ENCODE measurements around the gene ST6GAL2.

The ST6GAL2 gene

DNA sequence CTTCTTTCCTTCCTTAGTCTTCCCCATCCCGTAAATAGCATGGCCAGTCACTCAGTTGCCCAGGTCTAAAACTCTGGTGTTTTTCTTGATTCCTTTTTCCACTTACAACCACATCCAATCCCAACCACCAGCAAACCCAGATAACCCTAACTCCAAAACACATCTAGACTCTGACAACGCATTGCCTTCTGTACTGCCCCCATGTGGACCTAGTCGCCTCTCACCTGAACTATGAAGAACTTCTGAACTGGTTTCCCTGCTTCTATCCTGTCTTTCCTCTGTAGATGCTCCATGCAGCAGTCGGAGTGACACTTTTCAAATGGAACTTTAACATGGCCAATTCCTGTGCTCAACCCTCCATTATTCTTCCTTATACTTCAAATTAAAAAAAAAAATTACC is 26.5 kb downstream of the ST6GAL2 start:
- DNase-seq: no peak

DNA sequence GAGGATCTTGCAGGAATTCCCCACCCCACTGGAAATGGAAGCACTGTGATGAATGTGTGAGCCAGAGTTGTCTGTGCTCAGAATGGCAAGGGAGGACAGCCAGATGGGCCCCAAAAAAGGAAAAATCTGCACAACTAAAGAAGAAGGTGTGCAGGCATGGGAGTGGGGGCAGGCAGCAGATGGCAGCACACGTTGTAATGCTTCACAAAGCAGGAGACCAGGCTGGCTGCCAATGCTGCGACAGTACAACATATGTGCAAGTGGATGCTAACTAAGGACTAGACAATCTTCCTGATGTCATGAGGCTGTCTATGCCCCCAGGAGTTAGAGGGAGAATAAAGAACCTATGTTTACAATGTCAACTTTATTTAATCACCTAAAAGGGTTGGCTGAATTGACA is 27.2 kb downstream of the ST6GAL2 start:
- DNase-seq: no peak

DNA sequence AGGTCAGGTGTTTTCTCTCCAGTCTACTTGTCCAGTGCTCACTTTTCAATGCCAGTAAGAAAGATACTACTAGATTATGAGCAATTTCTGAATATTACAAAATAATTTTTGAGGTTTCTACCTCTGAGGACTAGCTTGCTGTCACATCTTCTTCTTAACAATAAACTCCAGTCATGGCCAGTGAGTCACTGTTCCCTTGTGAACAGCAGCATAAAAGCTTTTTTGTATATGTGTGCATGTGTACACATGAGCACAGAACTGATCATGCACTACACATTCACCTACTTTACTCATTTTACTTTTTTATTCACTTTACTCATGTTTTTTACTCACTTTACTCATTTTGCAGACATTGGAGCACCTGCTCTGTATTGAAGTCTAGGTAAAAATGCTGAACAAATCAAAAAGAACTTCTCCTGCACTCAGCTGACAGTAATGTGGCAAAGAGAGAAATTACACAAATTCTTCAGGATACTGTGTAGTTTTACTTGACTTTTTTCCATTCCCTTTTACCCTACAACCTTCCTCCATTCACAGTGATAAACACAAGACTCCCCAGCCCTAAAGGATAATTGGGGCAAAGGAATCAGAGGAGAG is 28.0 kb downstream of the ST6GAL2 start:
- DNase-seq: no peak

DNA sequence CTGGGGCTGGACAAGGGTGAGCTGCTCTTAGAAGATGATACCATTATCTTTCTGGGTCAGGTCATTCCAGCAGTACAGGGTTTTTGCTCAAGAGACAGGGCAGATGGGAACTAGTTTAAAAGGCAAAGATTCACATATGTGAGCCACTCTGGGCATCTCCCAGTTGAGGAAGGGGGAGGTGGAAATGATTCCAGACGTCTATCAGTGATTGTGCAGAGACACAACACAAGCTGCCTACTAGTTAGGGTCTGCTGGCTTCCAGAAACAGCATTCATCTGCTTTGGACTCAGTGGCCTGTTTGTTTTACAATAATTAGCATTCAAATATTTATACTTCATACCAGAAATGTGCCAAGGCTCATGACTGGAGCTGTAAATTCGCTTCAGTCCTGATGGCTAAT is 32.3 kb downstream of the ST6GAL2 start:
- no peak for DNase-seq

DNA sequence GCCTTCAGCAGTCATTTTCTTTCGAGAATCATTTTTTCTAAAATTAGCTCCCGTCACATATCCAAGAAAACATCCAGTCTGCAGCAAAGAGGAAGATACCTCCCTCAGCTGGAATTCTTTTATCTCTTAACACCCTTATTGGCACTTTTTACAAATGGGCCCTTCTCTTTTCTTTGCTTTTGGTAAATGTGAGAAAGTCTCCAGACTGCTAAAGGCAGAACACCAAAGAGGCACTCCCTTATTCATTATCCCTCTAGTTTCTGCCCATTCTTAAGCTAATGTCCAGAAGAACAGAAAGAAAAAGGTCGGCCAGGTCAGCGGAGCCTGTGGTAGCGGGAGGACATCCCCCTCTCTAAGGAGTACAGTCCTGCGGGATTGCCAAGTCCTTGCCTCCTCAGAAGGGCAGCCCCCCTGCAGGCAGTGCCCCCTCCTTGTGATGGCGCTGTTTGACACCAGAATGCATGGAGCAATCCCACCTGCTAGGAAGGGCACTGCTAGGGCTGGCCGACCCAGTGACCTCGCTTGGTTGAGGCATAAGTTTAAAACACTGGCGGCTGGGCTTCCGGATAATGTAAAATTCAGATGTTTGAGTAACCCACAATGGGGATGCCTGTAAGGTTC is 34.0 kb downstream of the ST6GAL2 start:
- DNase-seq: no peak

DNA sequence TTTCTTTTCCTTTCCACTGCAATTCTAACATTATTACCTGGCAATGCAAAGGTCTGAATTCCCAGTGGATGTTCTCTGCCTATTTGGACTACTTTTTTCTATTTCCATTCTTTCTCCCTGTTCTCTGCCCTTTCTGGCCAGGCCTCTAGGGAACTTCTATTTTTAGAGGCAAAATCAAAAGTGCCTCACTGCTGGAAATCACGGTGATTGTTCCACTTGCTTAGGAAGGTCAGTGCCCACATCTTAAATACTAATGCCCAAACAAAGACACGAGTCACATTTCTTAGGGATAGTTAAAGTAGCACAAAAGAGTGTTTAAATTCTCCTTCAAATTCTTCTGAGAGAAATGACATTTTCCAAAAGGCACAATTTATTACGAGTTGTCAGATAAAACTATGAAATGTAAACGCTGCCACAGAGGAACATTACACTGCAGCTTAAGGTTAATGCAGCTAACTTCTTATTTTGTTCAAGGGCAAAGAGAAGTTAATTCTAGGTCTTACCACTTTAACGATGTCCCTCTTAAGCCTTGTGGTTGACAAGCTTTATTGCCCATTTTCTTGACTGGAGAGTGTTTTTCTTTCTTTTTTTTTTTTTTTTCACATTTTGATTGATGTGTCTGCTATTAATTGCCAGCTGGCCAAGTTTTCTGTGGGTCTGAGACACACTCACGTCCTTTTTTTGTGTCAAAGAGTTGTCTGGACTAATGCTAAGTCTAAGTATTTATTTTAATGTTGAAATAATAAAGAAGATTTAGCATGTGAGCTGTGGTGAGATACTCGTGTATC is 34.7 kb downstream of the ST6GAL2 start:
- DNase-seq: no peak

DNA sequence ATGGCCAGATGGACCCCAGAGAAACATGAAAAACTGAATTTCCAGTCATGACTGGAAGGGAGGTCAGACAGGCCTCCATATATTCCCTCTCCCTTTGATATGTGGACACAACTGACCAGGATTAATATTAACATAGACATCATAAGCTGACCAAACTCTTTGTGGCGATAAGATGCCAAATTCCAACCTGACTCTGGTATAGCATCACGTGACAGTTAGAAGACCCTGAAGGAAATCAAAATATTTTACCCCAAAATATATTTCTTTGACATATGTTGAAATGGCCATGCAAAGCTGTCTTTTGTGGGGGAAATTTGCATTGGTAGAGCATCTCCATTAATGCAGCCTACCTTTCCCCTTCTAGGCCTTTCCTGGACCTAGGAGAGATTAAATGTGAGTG is 36.7 kb downstream of the ST6GAL2 start:
- DNase-seq: no peak

DNA sequence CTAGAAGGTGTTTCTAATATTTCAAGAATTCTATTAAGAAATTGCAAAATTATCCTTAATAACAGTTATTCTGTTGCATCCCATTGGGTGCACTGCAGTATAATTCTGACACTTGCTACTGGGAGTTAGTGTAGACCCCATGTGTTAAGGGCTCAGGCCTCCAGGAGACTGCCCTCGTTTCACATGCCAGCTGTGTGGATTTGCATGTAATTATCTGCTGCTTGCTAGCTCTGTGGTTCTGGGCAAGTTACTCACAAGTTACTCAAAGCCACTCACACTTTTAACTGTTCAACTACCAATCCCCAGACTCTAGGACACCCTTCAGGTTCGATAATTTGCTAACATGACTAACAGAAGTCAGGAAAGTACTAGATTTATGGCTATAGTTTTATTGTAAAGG is 38.6 kb downstream of the ST6GAL2 start:
- DNase-seq: no peak

DNA sequence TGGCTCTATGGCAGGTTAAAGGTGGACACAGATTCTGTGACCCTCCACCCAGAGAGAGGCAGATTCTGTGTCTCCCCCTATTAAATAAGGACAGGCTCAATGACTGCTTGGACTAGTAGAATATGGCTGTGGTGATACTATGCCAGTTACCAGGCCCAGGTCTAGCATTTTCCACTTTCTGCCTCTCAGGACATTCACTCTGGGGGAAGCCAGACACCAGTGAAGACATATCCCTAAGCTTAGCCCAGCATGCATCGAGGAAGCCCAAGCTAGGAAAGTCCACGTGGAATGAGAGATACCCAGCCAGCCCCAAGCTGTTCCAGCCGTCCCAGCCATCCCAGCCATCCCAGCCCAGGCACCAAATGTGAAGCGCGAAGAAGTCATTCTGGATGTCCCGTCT is 40.3 kb downstream of the ST6GAL2 start:
- no peak for DNase-seq

DNA sequence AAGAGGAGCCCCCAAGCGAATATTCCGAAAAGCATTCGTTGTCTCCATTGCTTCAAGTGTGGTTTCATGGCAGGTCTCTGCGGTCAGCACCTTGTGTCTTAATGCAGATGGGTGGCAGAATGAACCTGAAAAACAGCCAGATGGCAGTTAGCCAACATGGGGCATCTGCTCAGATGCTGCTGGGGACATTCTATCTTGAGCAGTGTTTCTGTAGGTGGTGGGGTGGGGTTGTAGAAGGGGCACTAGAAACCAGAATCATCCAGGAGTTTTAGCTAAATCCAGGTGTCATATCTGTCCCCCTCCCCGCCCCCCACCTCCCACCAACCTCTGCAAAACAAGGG is 42.1 kb downstream of the ST6GAL2 start:
- DNase-seq: no peak

DNA sequence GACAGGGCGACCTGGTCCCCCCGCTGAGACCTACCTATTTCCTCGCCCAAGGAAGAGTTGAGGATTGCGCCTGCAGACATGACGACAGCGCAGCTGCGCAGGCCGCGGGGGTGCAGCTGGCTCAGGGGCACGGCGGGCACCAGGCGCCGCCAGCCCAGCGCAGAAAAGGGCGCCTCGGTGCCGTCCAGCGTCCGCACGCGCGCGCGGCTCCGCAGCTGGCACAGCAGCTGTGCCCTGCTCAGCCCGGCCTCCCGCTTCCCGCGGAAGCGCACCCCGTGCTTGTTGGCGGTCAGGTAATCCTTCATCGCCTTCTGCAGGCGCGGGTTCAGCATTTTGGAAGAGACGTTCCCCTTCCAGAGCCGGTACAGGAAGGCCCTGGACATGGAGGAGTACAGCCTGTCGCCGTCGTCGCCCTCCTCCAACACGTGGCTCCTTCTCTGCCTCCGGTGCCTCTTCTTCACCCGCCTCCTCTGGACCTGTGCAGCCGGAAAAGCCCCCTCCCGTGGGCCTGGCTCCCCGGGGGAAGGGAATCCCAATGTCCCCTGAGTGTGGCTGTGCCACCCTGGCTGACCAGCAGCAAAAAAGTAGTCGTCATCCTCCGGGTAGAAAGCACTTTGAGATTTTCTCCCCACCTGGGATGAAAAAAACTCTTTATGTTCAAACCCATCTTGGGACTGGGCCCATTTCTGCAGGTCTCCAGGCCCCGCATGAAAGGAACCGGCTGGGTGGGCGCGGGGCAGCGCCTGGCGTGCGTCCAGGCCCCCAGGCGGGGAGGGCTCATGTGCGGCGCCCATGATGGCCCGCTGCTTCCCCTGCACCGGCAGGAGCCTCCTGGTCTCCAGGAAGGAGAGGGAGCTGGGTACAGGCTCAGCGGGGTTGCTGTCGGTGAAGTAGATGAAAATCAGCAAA is 42.7 kb downstream of the ST6GAL2 start:
- no peak for DNase-seq

DNA sequence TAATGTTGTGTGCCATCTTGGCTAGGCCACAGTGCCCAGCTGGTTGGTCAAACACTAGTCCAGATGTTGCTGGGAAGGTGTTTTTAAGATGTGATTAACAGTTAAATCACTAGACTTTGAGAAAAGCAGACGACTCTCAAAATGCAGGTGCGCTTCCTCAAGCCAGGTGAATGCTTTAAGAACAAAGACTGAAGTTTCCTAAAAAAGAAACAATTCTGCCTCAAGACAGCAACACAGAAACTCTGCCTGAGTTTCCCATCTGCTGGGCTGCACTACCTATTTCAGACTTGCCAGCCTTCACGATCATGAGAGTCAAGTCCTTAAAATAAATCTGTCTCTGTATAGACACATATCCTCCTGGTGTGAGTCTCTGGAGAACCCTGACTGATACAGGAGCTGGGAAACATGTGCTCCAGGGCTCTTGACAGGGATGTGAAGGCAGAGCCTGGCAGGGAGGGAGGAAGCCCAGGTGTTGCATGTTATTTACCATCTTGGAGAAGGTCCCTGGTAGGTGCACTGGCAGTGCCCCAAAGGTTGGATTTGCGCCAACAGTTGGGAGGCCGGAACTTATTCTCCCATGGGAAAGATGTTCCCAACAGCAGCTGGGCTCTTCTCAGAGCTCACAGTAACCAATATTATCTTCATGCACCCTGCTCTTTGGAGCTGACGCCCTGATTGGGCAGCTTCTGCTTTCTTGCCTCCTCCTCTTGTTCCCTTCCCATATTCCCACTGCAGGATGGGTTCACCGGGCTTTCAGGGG is 43.9 kb downstream of the ST6GAL2 start:
- DNase-seq: no peak

DNA sequence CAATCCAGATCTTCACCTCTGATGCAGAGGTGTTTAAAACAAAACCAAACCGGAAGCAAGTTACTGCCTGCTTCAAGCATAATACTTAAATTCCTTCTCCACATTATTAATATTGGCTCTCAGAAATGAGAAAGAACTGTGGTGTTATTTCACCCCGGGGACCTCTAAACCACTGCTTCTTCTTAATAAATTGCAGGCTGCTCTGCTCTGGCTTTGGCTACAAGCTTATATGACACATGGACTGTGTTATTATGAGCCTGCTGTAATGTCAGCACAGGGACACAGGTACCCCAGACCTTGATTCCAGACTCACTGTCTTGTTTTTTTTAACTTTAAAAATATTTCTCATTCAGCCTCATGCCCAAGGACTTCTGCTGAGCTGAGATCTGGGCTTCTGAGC is 45.1 kb downstream of the ST6GAL2 start:
- DNase-seq: no peak

DNA sequence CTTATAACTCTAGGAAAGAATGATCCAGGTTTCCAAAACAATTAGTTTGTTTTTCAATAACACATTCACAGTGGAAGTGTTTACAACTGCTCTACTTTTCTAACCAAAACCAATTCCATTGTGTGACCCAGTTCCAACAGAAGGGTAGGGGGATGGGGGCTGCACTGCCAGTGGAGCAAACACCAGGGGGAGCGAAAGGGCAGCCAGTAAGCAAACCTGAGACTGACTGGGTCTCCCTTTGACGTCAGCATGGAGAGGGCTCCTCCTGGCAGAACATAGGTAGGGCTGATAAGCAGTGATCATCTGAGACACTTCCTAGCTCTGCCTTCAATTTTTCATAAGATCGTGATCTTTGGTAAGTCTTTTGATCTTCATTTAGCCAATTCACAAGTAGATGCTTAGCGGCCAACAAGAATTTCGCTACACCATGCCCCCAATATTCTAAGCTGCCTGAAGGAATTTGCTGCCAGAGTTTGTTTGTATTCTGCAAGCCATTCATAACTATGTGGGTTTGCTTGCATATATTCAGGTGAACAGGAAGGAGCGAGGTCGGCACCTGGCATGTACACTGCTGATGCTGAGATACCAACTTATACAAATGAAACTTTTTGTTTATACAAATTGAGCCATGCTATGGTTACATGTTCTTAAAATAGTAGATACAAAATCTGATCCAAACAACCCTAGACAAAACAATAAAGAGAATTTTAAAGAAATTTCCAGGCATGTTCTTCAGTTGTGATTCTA is 45.9 kb downstream of the ST6GAL2 start:
- no peak for DNase-seq

DNA sequence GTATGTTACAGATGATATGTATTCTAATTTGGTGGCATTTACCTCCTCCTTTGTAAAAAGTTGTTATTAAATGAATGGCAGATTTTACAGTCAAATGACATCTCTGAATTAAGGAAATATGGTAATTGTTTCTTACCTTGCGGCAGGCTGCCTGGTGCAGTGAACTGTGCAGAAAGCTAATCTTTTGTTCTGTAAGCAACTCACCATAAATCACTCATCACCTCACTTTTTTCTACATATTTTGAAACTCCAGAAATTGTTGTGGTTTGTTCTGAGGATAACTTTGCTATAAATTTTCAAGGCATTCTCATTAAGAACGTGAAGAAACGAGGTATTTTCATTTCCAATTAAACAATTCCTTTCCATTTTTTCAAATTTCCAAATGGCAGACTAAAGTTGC is 52.7 kb downstream of the ST6GAL2 start:
- DNase-seq: no peak

DNA sequence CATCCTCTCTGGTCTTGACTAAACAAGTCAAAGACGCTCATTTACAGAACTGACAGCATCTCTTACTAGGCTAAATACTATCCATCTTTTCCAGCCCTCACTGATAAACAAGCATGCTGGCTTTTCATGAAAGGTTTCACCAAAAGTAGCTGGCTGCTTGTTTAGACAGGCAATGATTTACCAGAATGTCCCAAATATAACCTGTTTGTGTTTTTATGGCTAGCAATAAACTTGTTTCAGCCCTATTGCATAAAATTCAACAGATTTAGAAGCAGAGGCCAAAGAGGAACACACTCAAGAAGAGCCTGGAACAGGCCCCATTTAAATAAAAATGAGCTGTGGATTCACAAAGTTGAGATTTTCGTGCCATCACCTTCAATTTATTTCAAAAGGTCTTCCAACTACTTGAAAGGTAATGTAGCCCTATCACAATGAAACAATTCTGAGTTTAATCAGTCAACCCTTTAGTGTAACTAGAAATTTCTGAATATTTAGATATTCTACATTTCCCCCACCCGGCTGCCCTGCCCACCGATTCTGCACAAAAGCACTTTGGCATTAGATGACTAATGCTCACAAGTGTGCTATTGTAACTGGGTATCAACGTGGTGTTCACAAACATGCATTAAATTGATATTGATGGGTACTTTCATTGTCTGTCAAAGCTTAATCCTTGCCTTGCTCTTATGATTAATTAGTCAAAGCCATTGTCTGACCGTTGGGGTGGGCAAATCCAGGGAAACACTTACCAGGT is 54.0 kb downstream of the ST6GAL2 start:
- DNase-seq: no peak

DNA sequence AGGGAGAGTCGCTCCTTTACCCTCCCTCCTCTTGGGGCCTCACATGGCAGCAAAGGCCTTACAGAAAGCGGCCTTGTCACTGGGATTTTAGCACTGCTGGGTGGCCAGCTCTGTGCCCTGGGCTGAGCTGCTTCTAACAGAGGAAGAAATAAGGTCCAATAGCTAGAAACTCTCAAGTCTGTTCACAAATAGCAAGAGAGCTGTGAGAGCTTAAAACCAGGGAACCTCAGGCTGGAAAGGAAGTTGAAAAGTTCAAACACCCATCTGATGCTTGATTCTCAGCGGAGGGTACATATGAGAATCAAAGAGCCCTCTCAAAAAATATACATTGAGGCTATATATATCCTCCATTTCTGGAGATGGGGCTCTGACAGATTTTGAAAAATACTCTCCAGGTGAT is 54.7 kb downstream of the ST6GAL2 start:
- DNase-seq: no peak

DNA sequence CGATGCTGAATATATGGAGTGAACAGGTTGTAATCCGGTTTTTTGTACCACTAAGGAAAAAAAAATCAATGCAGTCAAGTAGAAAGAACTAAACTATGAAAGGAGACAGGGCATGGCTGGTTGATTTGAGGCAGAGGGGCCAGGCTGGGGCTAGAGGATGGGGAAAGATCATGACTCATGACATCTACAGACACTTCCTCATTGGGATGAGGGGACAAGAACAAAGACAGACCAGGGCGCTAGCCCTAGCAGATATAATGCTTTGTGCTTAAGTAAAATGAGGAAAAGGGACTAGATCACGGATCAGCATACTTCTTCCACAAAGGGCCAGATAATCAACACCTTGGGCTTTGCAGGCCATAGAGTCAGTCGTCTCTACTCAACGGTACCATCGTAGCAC is 55.8 kb downstream of the ST6GAL2 start:
- no peak for DNase-seq

DNA sequence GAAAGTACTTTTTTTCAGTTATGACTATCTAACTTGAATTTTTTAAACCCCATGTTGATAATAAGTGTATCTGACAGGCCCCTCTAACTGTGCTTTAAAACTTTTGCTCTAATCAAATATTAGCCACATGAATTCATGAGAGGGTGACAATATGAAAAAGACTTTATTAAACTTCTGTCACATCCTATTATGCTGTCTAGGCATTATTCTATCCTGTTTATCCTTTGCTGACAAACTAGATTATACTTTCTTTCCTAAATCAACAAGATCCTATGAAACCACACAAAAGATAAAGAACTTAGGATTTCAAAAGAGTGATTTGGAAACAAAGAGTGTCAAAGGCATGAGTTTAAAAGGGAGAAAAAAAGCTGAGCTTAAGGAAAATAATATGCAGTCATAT is 57.8 kb downstream of the ST6GAL2 start:
- DNase-seq: no peak

DNA sequence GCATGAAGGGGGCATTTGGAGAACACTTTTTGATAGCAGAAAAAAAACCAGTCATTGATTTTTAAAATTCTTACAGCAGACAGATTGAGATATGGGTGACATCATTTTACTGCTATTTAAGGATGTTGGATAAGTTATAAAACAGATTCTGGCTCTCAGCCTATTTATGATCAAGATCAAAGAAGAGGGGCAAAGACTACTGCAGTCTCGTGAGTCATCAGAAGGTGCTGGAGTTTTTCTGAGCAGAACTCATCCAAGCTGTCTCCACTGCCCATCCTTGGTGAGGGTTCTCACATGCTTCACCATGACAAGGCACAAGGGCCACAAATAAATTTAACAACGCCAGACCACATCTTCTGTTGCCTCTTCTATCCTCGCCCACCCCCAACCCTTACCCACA is 58.8 kb downstream of the ST6GAL2 start:
- no peak for DNase-seq

DNA sequence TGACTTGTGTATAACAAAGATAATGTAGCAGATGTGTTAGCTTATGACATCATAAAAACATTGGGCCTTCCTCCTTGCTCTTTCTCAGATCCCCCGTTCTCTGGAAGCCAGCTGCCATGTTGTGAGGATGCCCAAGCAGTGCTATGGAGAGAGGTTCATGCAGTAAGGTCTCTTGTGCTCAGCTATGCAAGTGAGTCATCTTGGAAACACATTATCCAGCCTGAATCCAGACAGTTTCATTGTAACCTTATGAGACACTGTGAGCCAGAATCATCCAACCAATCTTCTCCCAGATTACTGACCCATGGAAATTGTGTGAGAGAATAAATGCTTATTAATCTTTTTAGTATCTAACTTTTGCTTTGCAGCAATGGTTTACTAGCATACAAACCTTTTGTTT is 60.8 kb downstream of the ST6GAL2 start:
- DNase-seq: no peak
